NCI-H2227 (cell line): ENCODE measurements around the gene NCAM2.
A peak's percentile ranks its signal among the peaks of the same experiment; 100 is the strongest.

Source experiments
- DNase-seq: peaks from one replicate; lab custom pipeline; 2025; ENCODE audit not compliant: unreplicated experiment; lab: John Stamatoyannopoulos, UW

The NCAM2 gene

DNA sequence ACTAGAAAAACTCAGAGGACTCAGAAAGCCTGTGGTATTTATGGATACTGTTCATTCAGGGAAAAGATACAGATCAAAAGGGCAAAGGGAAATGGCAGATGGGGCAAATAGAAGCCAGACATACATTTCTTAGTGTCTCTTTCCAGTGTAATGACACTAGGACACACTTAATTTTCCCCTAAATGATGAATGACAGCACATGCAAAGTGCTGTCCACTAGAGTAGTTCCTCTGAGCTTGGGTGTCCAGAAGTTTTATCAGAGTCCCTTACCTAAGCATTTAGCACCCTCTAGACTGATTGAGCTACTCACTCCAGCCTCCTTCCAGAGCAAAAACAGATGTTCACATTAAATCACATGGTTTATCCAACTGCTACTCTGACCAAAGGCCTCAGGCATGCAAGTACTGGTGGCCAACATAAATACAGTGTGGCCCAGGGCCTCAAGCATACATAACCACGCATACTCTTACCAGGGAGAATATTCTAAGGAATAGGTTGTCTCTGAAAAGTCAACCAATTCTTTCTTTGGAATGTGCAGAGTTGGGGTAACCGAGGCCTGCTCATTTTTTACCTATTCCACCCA is 166.9 kb downstream of the NCAM2 start:
- peak; percentile 46 for DNase-seq

DNA sequence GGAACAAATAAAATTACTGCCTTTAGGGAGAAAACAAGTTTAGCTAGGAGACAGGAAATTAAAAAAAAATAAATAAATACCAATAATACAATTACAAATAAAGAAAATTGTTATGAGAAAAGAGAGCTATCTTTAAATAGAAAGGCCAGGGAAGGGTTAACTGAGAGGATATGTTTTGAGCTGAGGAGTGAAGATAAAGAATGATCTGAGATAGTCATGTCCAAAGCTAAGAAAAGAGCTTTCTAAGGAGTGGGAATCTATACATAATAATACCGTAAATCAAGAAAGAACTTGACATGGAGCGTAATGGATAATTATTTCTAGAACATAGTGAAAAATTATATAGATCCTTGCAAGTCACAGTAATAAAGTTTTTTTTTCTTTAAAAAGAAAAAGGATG is 176.5 kb downstream of the NCAM2 start:
- DNase-seq: peak; percentile 44

DNA sequence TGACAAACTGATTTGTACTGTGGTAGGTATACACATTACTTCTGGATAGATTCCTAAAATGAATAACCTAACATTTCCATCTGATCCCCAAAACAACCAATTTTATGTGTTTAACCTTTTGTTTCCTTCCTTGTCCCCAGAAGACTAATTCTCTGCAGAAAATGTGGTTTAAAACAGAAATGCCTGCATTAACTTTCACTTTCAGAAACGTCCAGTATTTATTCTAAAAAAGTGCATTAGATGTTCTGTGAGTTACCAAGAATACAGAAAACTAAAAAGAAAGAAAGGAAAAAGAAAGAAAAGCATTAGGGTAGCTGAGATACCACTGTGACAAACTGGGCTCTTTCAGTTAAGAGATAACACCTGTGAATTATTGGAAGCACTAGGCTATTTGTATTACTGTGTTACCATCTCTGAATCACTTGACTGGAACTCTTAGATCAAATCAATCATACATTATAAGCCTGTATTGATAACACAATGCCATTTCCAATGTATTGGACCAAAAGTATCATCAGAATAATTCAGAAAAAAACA is 177.7 kb downstream of the NCAM2 start:
- DNase-seq: no peak

DNA sequence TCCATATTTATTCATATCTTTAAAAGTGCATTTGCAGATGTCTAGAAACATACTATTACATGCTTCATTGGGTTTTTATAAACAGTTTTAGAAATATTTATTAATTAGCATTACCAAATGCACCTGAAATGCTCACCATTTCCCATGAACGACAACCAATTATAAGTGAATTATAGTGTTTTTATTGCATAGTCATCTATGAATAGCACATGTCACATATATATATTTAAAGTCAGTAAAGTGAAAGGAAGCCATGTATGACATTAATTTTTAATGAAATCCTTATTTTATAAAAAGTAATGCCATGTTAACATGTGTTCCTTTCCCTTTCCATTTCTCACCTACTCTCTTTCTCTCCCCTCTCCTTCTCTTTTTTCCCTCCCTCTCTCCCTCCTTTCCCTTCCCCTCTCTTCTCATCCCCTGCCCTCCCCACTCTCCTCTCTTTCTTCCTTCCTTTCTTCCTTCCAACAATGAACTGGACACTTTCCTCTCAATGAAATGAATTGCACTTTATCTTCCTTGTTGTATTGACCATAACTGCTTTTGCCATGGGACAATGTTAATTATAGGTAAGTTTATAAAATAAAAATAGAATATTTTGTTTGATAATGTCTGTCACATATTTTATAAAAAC is 179.3 kb downstream of the NCAM2 start:
- DNase-seq: no peak

DNA sequence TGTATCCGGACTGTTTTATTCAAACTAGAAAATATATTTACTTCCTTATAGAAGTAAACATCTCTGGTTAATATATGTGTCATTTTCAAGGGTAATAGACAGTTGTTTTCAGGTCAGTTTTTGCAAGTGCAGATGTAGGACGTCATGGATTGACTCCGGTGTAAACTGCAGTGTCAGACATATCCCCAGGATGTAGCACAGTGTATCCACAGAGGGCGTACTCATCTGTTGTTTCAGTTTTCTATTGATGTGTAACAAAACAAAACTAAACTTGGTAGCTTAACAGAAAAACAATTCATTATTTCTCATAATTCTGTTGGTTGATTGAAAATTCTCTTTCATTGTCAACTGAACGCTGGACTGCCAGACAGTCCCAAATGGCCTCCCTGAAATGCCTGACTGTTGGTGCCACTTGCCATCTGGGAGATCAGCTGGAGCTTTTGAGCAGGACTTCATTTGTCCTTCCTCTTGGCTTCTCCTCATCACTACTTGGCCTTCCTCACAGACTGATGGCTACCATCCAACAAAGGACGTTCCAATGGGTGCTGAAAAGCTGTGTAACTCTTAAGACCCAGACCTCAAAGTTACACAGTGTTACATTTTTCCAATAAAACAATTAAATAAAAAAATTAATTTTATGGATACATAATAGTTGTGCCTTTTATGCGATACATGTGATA is 181.6 kb downstream of the NCAM2 start:
- peak; percentile 62 for DNase-seq

DNA sequence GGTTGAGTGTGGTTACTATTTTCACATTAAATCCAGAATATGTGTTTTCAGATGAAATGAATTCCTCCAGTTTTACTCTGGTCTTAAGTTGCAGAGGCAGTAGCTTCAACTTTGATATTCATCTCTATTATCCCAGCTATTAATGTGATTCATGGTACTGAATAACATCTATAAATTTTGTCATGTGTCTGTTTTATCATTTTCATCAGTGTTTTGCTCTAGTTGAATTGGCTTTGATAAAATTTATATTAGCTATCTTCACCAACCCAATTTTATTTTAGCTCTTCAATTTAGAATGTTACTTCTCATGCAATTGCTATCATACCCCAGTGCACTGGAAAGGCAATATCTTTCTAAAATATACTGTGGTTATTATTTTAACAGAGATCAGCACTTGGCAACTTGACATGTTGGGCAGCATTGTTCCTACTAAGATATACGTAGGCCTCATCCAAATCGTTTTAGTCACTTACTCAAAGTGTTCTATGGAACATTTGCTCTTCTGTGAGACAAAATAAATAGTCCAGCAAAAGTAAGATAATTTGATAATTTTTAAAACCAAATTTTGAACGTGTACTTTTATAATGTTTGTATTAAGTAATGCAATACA is 184.3 kb downstream of the NCAM2 start:
- DNase-seq: no peak

DNA sequence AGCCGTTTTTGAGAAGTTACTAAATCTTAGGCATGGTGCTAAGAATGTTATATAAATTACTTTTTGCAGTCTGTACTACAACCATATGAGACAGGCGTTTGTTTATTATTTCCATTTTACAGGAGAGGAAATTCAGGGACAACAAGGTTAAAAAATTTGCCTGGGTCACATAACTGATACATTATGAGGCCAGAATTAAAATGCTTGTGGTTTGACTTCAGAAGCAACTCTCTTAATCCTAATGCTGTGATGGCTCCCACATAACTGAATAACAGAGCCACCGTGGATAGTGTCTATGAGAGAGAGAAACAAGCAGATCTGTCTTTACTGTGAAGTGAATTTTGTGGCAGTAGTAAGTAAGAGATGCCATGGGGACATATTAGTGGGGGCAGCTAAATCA is 184.9 kb downstream of the NCAM2 start:
- no peak for DNase-seq

DNA sequence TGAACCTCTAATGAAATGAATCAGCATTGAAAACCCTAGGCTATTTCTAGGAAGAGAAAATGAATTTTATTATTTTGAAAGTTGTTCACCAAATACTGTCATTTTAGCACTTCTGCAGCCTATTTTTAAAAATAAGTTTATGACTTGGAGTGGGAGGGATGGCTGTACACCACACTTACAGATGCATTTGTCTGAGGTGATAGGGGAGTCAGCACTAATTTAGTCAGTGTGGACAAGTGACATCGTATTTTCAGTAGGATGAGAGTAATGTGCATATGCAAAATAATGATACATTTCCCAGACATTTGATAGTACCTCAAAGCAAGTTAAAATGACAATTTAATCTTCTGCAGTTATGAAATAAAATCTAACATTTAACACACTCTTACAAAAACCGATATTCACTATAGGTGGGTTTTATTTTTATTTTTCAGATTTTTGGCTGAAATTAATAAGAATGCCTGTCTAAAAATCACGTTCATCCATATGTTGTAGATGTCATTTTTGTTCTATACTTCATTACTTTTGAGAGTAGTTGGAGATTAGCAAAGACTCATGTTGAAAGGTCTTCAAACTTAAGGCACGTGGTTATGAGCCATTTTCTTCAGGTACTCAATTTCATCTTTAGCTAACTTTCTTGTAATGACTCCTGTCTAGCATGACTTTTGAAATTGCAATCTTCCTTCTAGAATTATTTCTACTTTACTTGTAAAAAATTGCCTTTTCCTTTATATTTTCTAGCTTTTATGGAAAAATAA is 186.7 kb downstream of the NCAM2 start:
- DNase-seq: no peak

DNA sequence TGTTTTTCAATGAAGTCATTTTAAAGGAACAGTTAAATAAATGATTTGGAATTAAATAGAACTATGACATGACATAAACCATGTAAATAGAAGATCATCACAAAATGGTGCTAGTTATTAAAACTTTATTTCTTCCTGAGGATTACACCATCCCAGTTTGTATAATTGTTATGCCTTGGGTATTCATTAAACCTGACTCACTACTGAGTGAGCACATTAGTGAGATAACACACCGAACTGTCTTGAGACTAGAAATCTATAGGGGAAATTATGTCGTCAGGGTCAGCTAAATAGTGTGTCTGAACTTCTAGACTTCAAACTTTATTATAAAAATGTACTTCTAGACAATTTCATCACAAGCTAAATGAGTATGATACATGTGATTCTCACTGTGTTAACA is 189.4 kb downstream of the NCAM2 start:
- no peak for DNase-seq

DNA sequence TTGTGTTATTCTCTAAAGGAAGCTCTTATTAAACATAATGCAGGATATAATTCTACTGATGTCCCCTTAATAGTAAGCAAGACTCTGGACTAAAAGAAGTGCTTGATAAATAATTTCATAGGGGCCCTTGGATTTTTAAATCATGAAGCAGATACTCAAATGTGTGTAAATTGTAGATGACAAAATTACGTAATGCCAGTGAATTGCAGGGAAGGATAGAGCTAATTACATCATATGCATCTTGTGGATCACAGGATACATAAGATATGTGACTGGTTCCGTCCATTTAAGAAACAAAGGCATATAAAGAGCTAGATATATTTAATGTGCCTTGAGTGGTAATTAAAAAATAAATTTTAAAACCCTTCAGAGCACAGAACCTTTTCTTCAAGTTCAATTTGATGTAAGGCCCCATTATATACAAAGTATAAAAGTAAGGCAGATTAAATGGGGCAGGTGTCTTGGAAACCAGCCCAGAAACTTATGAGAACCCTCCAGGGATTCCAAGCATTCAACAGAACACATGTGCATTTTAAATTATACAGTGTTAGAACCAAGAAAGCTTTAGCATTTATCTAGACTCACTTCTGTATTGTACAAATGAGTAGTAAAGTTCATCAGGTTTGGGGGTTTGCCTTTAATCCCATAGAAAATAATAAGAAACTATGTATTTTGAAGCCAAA is 190.4 kb downstream of the NCAM2 start:
- DNase-seq: peak; percentile 27

DNA sequence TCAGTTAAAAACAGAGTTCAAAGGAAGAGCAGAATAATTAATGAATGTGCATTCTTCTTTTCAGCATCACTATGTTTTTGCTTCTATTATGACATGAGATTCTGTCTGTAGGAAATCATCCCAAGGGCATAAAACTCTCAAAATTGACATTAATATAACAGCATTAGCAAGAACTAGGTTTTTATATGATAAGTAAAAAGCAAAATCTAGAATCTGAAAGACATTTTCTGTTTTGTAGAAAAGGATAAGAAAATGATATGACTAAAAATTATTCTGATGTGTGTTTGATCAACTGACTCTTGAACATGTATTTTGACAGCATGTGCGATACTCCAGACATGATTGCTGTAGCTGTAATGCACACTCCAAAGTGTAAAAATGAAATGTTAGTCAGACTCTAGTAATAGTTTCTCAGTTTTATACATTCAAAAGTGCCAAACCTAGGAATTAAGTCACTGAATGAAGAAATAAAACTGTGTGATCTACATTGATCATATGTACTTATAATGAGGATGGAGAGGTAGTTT is 197.3 kb downstream of the NCAM2 start:
- DNase-seq: no peak

DNA sequence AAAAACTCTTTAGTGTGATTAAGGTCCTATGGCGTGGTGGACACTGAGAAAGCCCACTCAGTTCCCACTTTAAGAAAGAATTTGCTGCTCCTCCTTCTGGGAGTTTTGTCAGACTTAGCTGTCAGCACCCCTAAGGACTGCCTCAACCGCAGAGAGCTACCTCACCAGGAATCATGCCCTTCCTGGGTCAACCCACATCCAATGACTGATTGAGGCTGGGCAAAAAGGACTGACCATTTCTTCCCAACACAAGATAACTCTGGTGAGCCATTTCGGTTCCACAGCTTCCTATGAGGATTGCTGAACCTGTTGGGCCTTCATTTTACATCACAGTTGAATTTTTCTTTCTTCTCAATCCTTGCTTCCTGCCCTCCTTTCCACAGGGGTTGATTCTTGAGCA is 197.9 kb downstream of the NCAM2 start:
- no peak for DNase-seq

DNA sequence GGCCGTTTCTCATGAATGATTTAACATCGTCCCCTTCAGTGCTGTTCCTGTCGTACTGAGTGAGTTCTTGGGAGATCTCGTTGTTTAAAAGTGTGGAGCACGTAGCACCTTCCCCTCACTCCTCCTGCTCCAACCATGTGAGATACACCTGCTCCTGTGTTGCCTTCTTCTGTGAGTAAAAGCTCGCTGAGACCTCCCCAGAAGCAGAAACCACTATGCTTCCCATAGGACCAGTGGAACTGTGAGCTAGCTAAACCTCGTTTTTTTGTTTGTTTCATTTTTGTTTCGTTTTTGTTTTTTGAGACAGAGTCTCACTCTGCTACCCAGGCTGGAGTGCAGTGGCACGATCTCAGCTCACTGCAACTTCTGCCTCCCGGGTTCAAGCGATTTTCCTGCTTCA is 198.6 kb downstream of the NCAM2 start:
- DNase-seq: no peak

DNA sequence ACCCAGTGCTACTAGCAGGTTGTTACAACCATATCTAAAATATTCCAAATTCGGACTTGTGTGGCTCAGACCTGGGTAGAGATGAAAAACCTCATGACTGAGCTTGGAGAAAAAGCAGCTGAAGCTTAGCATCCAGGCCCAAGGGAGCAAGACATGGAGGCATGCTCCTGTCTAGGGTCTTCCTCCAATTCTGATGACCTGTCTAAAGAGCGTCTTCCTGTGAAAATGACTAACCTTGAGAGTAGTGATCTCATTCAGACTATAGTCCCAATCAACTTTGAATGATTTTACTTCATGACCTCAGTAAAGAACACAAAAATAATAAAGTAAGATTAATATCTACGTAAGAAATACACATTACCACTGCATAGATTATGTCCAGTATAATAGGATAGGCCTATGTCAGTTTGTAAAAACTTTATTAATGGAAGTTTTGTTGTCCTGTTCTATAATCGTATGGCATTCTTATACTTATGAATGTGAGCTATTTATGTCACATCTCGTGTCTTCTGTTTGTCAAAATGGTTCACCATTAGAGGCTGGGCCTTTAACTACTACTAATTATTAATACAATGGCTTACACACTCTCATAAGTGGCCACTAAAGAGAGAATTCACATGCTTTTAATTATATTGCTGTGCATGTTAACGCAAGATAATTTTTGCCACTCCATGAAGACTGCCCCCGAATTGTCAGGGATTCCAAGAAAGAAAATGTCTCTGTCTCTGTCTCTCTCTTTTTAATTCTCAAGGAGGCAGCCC is 201.3 kb downstream of the NCAM2 start:
- no peak for DNase-seq

DNA sequence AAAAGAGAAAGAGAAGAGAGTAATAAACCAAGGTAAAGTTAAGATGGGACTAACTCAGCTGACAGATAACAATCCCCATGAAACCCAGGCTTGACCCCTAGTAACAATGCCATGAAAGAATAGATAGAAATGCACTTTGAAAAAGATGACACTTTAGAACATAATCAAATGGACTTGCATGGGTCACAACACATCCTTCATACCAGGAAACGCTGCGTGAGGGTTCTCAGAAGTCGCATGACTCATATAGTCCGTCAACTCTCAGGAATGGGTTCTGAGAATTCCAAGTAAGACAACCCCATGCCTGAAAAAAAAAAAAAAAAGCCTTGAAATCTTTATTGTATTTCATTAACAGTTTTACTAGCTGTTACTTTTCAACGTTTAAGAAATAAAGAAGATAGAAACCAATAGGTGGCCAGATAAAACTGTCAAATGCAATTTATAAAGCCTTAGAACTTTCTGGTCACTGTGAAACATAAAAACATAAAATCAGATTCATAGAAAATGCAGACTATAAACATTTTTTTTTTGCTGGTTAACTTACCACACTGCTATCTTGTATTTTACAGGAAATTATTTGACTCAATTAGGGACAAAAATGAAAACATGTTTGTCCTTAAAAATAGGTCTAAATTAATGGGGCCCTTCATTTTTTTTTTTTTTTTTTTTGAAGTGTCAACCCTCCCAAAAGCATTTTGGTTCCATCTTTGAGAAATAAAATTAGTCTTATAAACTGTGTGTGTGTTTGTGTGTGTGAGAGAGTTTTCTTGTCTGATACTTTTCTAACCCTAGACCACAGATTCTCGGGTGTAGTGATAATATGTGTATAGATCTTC is 202.1 kb downstream of the NCAM2 start:
- DNase-seq: peak; percentile 40

DNA sequence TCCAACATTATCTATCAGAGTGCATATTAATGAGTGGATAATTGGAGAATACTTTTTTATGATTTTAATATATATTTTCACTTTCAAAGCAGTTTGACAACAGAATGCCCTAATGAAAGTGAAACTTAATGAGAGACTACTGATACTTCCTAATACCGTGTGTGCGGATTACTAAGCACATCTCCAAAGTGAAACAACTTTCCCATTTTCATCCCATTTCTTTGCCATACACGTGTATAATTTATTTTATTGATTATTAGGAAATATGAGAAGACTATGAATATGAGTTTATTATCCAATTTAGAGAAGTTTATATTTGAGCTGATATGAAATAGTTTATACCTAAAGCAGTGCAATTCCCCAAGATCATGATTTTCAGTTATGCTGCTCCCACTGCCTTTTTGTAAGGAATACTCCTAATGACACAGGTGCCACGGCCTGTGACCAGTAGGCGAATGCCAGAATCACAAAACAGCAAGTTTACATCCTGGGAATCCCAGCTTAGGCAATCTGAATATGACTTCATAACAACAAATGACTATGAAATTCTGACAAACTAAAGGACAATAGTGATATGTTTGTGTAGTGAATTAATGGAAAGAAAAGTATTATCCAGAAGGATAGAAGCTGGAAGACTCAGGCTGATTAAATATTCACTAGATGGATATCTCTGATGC is 202.9 kb downstream of the NCAM2 start:
- DNase-seq: no peak

DNA sequence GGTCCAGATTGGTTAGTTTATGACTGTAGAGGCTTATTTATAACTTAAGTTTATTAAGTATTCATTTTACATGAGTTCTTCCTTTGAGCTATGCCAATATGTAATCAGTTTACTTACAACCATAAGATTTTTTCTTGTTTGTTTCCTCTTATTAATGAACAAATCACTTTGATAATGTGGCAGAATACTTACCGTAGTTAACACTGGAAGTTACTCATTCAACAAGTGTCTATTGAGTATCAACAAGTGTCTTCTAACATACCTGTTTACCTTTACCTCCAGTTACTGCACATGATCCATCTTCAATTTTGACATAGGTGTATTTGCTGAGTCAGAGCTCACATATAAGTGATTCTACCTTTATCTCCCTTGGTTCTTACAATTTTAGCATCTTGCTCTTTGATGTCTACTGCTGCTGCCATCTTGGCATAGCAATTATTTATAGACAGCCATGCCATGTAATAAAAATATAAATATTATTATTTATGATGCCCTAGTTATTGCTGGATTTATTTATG is 205.7 kb downstream of the NCAM2 start:
- no peak for DNase-seq

DNA sequence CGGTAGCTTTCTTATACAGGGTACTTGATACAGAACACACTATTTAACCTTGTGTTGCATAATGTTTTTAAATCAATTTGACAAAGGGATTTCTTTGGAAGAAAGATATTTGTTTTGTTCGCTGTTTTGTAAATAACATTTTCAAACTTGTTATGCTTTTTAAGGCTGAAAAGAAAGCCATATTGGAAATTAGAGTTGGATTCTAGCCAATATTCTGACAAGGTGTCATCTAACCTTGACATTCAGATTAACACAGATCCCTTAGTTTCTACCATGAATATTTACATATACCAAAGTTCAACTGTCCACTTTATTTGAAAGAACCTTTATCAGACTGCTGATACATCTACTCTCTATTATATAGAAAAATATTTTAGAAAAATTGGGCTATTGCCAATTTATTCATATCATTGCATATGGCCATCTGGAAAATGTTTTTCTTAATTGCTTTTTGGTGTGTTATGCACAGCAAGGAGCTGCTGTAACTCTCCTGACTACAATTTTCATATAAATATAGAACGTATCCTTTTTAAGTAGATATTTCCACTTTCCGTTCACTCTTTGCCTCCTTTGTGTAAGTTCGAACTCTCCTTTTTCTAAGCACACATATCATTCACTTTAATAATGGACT is 206.3 kb downstream of the NCAM2 start:
- no peak for DNase-seq
